WI38 (cell line): ENCODE measurements around the gene TMEM178A.

Experiments used
- H3K4me3 ChIP-seq: 2 replicates; pipeline ENCODE4 v1.5.1; 2011; ENCODE audit warnings: low read depth, mild to moderate bottlenecking, control low read depth, low read length
- CTCF ChIP-seq: IDR thresholded peaks from 2 replicates; pipeline ENCODE4 v1.5.1; 2012; ENCODE audit warnings: low read depth, mild to moderate bottlenecking, control low read depth, low read length

Gene TMEM178A

GRCh38 chr2:39678170-39678569, 12.5 kb downstream of the TMEM178A start:
- no peak for TF ChIP-seq CTCF
- H3K4me3 ChIP-seq: no peak overlapping the region

- no peak overlapping the region for H3K4me3 ChIP-seq
- TF ChIP-seq CTCF: no peak
Measured at GRCh38 chr2:39679805-39680204, 14.1 kb downstream of the TMEM178A start.

GRCh38 chr2:39682066-39682692, 16.5 kb downstream of the TMEM178A start:
- no peak overlapping the region for H3K4me3 ChIP-seq
- TF ChIP-seq CTCF: no peak

- no peak for TF ChIP-seq CTCF
- H3K4me3 ChIP-seq: no peak overlapping the region
Measured at GRCh38 chr2:39683022-39683699, 17.4 kb downstream of the TMEM178A start.

GRCh38 chr2:39684464-39684863, 18.7 kb downstream of the TMEM178A start:
- H3K4me3 ChIP-seq: no peak overlapping the region
- TF ChIP-seq CTCF: no peak

- TF ChIP-seq CTCF: no peak
- no peak overlapping the region for H3K4me3 ChIP-seq
Measured at GRCh38 chr2:39685126-39685525, 19.4 kb downstream of the TMEM178A start.

- no peak overlapping the region for H3K4me3 ChIP-seq
- TF ChIP-seq CTCF: no peak
Measured at GRCh38 chr2:39686456-39686855, 20.7 kb downstream of the TMEM178A start.
